ENCODE measurements around the gene UBA52.
"Not testable (repeated sequence)": the region's sequence is repeated elsewhere in the genome, so short reads cannot be mapped to it uniquely, and the experiment has no call there.

UBA52 gene

DNA sequence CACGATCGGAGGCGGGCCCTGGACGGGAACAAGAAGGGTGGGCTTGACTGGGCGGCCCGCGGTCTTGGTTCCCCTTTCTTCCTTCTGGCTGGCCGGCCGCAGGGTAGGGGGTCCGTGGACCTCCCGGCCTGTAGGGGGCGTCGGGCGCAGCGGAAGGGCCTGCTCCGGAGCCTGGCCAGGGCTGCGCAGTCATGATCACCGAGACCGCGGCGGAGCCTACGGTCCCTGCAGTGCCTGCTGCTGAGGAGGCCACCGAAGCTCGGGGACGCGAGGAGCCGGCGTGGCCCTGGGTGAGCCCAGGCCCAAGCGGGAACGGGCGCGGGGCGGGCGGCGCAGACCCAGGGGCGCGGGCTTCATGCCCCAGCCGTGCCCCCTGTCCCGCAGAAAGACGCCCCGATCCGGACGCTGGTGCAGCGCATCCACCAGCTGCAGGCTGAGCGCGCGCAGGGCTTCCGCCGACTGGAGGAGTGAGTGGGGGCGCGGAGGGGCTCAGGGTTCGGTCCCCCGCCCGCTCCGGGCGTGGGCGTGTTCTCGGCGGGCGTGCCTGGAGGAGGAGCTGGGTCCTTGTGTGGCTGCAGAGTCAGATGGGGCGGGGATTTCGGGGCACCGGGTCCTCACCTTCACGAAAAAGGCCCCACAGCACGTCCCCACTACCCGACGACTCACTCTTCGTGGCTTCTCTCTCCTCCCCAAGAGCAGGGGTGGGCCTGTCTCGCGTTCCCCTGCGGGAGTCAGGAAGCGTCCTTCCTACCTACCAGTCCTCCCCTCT, 17.1 kb downstream of the UBA52 start, which contains the start of gene REX1BD:
REX1BD (plus strand) TSS at position 188 of the 769 bp plus-strand sequence; CDS start at position 192, 4 bp downstream.
- peak; percentile 33 for DNase-seq (ENCODE audit: low read depth)
- TF ChIP-seq, protein P1, sequence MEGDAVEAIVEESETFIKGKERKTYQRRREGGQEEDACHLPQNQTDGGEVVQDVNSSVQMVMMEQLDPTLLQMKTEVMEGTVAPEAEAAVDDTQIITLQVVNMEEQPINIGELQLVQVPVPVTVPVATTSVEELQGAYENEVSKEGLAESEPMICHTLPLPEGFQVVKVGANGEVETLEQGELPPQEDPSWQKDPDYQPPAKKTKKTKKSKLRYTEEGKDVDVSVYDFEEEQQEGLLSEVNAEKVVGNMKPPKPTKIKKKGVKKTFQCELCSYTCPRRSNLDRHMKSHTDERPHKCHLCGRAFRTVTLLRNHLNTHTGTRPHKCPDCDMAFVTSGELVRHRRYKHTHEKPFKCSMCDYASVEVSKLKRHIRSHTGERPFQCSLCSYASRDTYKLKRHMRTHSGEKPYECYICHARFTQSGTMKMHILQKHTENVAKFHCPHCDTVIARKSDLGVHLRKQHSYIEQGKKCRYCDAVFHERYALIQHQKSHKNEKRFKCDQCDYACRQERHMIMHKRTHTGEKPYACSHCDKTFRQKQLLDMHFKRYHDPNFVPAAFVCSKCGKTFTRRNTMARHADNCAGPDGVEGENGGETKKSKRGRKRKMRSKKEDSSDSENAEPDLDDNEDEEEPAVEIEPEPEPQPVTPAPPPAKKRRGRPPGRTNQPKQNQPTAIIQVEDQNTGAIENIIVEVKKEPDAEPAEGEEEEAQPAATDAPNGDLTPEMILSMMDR (conservative IDR thresholded peaks at IDR 0.05; ENCODE audit: low read depth, low read length): peak; percentile 79

DNA sequence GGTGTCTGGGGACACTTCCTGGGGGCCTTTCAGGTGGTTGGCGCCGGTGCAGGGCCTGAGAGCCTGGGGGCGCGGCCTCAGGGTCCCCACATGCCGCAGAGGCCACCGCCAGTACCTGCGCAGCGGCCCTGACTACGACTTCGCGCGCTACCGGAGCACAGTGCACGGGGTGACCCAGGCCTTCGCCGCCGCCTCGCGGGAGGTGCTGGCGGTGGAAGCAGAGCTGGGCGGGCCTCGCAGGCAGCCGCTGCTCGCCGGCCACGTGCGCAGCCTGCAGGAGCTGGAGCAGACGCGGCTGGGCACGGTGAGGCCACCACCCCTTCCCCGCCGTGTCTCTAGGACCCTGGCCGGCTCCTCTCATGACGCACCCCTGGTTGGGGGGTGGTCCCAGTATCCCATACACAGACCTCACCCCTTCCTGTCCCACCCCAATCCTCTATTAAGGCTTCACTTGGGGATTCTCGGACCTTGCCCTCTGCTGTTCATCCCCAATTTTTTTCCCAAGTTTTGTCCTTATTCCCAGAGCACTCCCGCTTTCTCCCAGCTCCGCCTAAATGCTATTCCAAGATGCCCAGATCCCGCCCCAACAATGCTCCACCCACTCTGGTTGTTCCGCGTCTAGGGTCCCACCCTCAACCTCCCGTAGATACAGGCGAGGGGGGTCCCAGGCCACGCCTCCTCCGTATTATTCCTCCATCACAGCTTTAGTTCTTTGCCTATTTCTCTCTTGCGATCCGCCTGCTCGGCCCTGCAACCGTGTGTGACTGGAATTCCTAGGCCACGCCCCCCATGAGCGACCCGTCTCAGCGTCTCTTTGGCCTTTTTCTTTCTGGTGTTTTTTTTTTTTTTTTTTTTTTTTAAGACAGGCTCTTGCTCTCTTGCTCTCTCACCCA, 18.0 kb downstream of the UBA52 start:
- TF ChIP-seq, protein P1 (conservative IDR thresholded peaks at IDR 0.05; ENCODE audit: low read depth, low read length): peak; percentile 2
- no peak for DNase-seq (ENCODE audit: low read depth)
- peak overlapping the region; percentile 59 for H3K4me3 ChIP-seq (ENCODE audit: low read length)

More for the DNA sequence above, 17.1 kb downstream of the UBA52 start, which contains the start of gene REX1BD:
- peak within 1 kb of the TSS; percentile 59 for H3K4me3 ChIP-seq (ENCODE audit: low read length)

DNA sequence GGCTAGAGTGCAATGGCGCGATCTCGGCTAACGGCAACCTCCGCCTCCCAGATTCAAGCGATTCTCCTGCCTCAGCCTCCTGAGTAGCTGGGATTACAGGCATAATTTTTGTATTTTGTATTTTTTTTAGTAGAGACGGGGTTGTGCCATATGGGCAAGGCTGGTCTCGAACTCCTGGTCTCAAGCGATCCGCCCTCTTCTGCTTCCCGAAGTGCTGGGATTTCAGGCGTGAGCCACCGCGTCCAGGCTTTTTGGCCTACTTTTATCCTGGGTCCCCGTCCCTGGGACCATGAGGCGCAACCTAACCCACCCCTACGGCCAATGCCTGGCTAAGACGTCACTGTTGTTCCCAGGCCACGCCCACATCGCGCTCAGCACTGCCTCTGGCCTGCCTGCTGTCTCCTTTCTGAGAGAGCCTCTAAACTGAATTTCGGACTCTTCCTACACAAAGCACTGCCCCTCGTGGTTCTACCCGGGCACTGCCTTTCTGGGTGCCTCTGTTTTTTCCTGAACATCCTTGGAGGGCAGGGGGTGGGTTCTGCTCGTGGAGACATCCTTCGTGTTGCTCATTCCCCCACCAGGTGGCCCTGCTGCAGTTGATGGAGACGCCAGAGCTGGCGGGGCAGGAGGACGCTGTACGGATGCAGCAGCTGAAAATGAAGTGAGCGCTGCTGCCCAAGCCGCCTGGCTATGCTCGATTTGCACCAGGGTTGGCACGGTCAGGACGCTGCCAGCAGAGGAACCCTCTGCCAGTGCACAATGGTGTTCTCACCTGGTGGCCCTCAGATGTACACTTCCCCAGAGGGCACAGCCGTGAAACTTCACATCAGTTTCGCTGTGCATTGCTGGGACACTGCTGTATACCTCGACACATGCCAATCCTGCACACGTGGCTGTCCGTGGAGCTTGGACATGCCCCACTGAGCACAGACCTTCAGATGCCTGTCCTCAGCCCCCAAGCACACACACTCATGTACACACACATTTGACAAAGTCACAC, 18.9 kb downstream of the UBA52 start:
- DNase-seq (ENCODE audit: low read depth): no peak
- no peak overlapping the region for H3K4me3 ChIP-seq (ENCODE audit: low read length)

GRCh38 chr19:18591735-18592385, 20.2 kb downstream of the UBA52 start:
- H3K4me3 ChIP-seq (ENCODE audit: low read length): no peak overlapping the region
- TF ChIP-seq, protein P1 (conservative IDR thresholded peaks at IDR 0.05; ENCODE audit: low read depth, low read length): no peak
- no peak for DNase-seq (ENCODE audit: low read depth)

More for the DNA sequence above, 18.9 kb downstream of the UBA52 start:
- TF ChIP-seq, protein P1 (conservative IDR thresholded peaks at IDR 0.05; ENCODE audit: low read depth, low read length): peak; percentile 31

DNA sequence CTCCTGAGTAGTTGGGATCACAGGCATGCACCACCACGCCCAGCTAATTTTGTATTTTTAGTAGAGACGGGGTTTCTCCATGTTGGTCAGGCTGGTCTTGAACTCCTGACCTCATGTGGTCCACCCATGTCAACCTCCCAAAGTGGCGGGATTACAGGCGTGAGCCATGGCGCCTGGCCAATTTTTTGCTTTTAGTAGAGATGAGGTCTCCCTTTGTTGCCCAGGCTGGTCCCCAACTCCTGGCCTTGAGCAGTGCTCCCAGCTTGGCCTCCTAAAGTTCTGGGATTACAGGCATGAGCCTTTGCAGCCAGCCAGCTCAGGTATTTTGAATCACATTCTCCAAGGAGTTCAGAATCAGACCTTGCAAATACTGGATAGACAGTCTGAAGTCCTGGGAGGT, 21.1 kb downstream of the UBA52 start:
- DNase-seq (ENCODE audit: low read depth); H3K4me3 ChIP-seq (ENCODE audit: low read length): not testable (repeated sequence)

GRCh38 chr19:18593367-18594095, 21.9 kb downstream of the UBA52 start:
- DNase-seq (ENCODE audit: low read depth): no peak

More at GRCh38 chr19:18593367-18594095, 21.9 kb downstream of the UBA52 start:
- no peak overlapping the region for H3K4me3 ChIP-seq (ENCODE audit: low read length)
- TF ChIP-seq, protein P1 (conservative IDR thresholded peaks at IDR 0.05; ENCODE audit: low read depth, low read length): no peak

Measured in retinal pigment epithelial cell (primary cell).